ENCODE data around the gene TBC1D10B. TPM values are rescaled to one million over a fixed set of nuclear protein-coding genes. Genes with fewer than 3 reads are reported as not detected.

The TBC1D10B gene
- total and polyA plus RNA-seq, 12 donors, result 17.0 to 67.7 (median 44.2) TPM

- Histone ChIP-seq H3K4me1 (replicated peaks in 1 of 2) (peaks cover 24 to 26% of the 10 kb centered on the region in 2 donors), H3K27ac (no peak overlapping the region), H3K27me3 (no peaks in the 10 kb centered on the region), H3K4me3 (no peak overlapping the region), H3K9me3 (replicated peaks in 1 of 3) (no peaks in the 10 kb centered on the region), H3K36me3 (replicated peaks in 1 of 2) (peaks cover 0 to 53% of the 10 kb centered on the region in 2 donors)
- TF ChIP-seq CTCF (IDR thresholded peaks at IDR 0.05) (no peak), POLR2A (IDR thresholded peaks at IDR 0.05) (no peak)
- DNase-seq, result peak in 1 of 7 donors; percentile 23
- 81 to 88% (median 85%) methylated on average over 18 to 37 of the region's 37 CpGs for WGBS, 4 donors
- intact Hi-C loops (cut with DNase I), result no loop called here
These were observed 12.3 kb downstream of the TBC1D10B start for GRCh38 chr16:30357715-30358576.

- Histone ChIP-seq H3K9me3 (replicated peaks in 1 of 3) (no peaks in the 10 kb centered on the region), H3K4me1 (replicated peaks in 1 of 2) (peaks cover 31 to 33% of the 10 kb centered on the region in 2 donors), H3K4me3 (no peak overlapping the region), H3K27me3 (no peaks in the 10 kb centered on the region), H3K27ac (peak overlapping the region in 2 of 5 donors; percentile 98), H3K36me3 (replicated peaks in 1 of 2) (peaks cover 0 to 53% of the 10 kb centered on the region in 2 donors)
- 76 to 85% (median 79%) methylated on average over 5 of the region's 5 CpGs for WGBS, 4 donors
- DNase-seq, result no peak
- TF ChIP-seq CTCF (IDR thresholded peaks at IDR 0.05), result no peak
- TF ChIP-seq POLR2A (IDR thresholded peaks at IDR 0.05), result no peak
- intact Hi-C loops (cut with DNase I), result no loop called here
These were observed 13.1 kb downstream of the TBC1D10B start for GRCh38 chr16:30357085-30357714.

GRCh38 chr16:30356401-30357084, 13.8 kb downstream of the TBC1D10B start:
- 58 to 82% (median 70%) methylated on average over 6 to 12 of the region's 12 CpGs for WGBS, 4 donors
- intact Hi-C loops (cut with DNase I), result no loop called here
- Histone ChIP-seq H3K4me3 (peak overlapping the region in 1 of 4 donors; percentile 90), H3K36me3 (replicated peaks in 1 of 2) (peaks cover 0 to 57% of the 10 kb centered on the region in 2 donors), H3K27me3 (no peaks in the 10 kb centered on the region), H3K9me3 (replicated peaks in 1 of 3) (no peaks in the 10 kb centered on the region), H3K27ac (peak overlapping the region; percentile 78 to 98 (median 95)), H3K4me1 (replicated peaks in 1 of 2) (peaks cover 38 to 40% of the 10 kb centered on the region in 2 donors)
- TF ChIP-seq POLR2A (IDR thresholded peaks at IDR 0.05) (no peak), CTCF (IDR thresholded peaks at IDR 0.05) (no peak)
- DNase-seq, result peak; percentile 66 to 79 (median 71)

- H3K36me3 ChIP-seq (replicated peaks in 1 of 2), result peaks cover 0 to 63% of the 10 kb centered on the region in 2 donors
- TF ChIP-seq POLR2A (IDR thresholded peaks at IDR 0.05) (no peak), CTCF (IDR thresholded peaks at IDR 0.05) (no peak)
- intact Hi-C loops (cut with DNase I), result no loop called here
- WGBS, 4 donors, result 62 to 70% (median 68%) methylated on average over 4 to 7 of the region's 7 CpGs; no CpG with 5 or more reads in 1 of the 4 donors
- no peaks in the 10 kb centered on the region for H3K27me3 ChIP-seq
- H3K9me3 ChIP-seq (replicated peaks in 1 of 3), result no peaks in the 10 kb centered on the region
- peak overlapping the region; percentile 6 to 90 (median 44) for H3K4me3 ChIP-seq
- peaks cover 42 to 44% of the 10 kb centered on the region in 2 donors for H3K4me1 ChIP-seq (replicated peaks in 1 of 2)
- DNase-seq, result no peak
- H3K27ac ChIP-seq, result peak overlapping the region; percentile 78 to 98 (median 95)
These were observed 14.4 kb downstream of the TBC1D10B start for GRCh38 chr16:30355954-30356308.

Data from adrenal gland (tissue), 12 donors.